HG03457 (cell line): ENCODE results near the gene ADD1.
"Not testable (repeated sequence)": the region's sequence is repeated elsewhere in the genome, so short reads cannot be mapped to it uniquely, and the experiment has no call there.

Source experiments
- ATAC-seq: cut with Tn5 transposase; IDR thresholded peaks from one replicate; pipeline ENCODE4 v1.9.1; 2021; ENCODE audit warnings: moderate number of reproducible peaks; ENCODE audit not compliant: unreplicated experiment

ADD1 gene

DNA sequence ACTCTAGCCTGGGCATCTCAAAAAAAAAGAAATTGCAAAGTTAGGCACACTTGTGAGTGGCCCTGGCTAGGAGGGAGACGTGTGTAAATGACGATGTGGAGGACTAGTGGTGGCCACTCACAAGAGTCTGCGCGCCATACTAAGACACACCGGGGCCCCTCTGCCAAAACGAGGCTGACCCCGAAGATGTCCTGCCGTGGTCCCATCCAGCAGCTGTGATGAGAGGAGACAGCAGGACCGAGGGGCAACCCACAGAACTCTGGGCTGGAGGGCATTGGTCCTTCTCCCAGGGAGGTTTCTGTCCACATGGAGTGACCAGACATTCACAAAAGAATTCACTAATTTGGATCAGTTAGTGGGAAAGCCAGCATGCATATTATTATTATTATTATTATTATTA, 72.1 kb downstream of the ADD1 start:
- no peak for ATAC-seq

DNA sequence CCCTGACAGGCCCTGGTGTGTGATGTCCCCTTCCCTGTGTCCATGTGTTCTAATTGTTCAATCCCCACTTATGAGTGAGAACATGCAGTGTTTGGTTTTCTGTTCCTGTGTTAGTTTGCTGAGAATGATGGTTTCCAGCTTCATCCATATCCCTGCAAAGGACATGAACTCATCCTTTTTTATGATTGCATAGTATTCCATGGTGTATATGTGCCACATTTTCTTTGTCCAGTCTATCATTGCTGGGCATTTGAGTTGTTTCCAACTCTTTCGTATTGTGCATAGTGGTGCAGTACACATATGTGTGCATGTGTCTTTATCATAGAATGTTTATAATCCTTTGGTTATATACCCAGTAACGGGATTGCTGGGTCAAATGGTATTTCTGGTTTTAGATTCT, 73.1 kb downstream of the ADD1 start:
- not testable (repeated sequence) for ATAC-seq

DNA sequence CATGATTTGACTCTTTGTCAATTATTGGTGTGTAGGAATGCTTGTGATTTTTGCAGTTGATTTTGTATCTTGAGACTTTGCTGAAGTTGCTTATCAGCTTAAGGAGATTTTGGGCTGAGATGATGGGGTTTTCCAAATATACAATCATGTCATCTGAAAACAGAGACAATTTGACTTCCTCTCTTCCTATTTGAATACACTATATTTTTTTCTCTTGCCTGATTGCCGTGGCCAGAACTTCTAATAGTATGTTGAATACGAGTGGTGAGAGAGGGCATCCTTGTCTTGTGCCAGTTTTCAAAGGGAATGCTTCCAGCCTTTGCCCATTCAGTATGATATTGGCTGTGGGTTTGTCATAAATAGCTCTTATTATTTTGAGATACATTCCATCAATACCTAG, 74.7 kb downstream of the ADD1 start:
- ATAC-seq, result not testable (repeated sequence)

DNA sequence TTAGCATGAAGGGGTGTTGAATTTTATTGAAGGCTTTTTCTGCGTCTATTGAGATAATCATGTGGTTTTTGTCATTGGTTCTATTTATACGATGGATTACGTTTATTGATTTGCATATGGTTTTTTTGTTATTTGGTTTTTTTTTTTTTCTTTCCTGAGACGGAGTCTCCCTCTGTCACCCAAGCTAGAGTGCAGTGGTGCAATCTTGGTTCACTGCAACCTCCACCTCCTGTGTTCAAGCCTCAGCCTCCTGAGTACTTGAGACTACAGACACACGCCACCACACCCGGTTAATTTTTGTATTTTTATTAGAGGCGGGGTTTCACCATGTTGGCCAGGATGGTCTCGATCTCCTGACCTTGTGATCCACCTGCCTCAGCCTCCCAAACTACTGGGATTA, 75.1 kb downstream of the ADD1 start:
- ATAC-seq, result not testable (repeated sequence)

DNA sequence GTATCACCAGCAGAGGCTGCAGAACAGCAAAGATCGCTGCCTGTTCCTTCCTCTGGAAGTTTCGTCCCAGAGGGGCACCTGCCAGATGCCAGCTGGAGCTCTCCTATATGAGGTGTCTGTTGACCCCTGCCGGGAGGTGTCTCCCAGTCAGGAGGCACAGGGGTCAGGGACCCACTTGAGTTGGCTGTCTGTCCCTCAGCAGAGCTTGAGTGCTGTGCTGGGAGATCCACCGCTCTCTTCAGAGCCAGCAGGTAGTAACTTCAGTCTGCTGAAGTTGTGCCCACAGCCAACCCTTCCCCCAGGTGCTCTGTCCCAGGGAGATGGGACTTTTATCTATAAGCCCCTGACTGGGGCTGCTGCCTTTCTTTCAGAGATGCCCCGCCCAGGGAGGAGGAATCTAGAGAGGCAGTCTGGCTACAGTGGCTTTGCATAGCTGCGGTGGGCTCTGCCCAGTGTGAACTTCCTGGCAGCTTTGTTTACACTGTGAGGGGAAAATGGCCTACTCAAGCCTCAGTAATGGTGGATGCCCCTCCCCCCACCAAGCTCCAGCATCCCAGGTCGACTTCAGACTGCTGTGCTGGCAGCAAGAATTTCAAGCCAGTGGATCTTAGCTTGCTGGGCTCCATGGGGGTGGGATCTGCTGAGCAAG, 78.9 kb downstream of the ADD1 start:
- not testable (repeated sequence) for ATAC-seq

DNA sequence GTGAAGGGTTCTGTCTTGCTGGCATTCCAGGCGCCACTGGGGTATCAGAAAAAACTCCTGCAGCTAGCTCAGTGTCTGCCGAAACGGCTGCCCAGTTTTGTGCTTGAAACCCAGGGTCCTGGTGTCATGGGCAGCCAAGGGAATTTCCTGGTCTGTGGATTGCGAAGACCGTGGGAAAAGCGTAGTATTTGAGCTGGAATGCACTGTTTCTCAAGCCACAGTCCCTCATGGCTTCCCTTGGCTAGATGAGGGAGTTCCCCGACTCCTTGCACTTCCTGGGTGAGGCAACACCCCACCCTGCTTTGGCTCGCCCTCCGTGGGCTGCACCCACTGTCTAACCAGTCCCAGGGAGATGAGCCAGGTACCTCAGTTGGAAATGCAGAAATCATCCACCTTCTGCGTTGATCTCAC, 79.5 kb downstream of the ADD1 start:
- ATAC-seq, result no peak

DNA sequence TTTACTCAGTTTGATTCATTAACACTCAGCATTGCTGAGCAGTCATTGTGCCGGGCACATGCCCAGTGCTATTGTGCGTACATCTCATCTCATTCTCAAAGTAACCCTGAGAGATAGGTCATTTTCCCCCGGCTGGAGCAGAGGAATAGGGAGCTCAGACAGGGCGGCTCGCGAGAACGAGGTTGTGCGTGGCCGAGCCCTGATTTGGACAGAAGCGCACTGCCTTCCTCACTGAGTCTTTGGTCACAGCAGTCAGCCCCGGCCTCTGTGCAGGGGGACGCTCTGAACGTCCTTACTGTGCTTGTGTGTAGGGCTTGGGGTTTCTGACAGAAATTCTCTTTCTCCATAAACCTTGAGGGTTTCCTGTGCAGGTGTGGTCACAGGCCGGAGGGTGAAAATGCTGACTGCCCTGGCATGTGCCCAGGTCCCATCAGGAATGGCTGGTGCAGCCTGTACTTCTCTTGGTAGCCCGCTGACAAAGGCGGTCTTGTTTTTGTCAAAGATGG, 80.1 kb downstream of the ADD1 start:
- ATAC-seq, result no peak

DNA sequence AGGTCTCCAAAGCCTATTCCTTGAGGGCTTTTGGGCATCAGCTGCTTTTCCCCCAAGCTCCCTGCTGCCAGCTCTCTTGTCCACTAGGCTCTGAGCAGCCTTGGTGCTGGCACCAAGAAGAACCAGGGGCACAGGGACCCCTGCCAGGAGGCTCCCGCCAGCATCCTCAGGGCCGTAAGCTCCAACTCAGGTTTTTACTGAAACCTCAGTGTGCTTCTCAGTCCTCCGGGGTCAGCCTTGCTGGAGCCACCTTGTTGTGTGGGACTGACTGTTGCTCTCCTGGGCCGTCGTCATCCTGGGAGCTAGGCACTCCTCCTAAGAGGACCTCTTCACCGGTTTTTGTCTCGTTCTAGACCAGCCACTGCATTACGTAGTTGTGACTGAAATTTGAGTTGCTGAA, 80.6 kb downstream of the ADD1 start:
- no peak for ATAC-seq

DNA sequence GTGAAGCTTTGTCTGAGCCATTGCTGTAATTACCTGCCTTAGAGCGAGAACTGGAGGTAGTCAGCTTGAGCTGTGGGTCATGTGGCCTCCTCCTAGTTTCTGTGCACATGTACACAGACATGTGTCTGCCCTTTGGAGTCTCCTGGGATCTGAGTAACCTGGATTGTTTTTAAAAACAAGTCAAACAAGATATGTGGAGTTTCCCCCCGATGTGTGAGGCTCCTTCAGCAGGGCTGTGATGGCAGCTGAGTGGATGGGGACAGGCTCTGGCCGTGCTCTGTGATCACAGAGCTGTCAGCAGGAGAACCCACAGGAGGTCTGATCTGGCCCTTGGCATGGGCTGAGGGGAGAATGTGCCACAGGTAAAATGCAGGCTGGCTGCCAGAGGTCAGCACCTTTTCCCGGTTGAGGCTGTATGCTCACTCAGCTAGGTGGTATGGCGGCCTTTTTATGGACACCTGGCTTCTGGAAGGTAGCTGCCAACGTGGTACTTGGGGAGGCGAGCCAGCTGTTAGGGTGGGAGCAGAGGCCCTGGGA, 81.2 kb downstream of the ADD1 start:
- ATAC-seq, result no peak

DNA sequence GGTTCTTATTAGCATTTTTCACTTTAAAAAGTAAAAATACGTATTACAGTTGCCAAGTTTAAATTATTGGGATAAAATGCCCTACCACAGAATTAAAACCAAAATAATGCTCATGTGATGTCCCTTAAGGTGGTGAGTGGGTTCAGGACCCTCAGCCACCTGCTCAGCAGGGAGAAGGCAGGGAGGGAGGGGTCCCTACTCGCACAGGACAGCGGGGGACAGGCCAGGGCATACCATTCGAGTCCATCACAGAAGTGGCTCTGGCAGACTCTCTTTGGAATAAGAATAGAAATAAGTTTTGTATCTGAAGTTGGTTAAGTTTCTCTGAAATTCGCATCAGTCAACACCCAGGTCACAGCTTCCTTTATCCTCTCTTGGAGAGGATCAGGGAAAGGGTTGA, 81.9 kb downstream of the ADD1 start:
- ATAC-seq, result no peak

DNA sequence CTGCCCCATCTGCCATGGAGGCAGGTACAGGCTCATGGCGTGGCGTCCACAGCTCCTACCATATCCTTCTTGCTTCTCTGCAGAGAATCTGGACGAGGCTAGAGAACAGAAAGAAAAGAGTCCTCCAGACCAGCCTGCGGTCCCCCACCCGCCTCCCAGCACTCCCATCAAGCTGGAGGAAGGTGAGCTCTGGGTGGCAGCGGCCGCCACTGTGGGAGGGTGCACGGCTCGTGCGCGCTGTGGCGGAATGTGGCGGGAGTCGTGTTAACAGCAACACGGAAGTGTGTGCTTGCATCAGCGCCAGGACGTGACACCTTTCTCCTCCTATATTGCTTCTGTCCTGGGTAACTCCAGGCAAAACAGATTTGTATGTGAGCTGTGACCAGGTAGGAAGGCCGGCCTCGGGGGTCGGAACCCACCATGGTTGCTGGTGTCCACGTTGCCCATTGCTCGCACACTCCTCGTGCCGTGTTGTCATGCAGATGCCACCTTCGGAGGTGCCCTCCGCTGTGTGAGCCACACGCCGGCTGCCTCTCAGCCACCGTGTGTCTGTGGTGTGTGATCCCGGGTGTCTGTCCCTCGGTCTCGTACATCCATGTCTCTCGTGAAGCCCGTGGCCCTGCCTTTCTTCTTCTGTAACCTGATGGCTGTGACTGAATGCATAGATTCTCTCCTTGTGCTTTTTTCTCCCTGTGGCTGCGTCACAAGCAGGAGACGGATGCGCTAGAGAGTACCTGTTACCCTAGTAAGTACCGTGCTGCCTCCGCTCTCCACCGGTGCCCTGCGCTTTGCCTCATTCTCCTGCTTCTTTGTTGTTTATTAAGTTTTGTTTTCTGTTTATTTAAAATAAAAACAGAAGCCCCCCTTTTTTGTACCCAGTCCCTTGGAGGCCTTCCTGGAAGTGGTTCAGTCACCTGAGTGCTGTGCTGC, 82.6 kb downstream of the ADD1 start:
- no peak for ATAC-seq

DNA sequence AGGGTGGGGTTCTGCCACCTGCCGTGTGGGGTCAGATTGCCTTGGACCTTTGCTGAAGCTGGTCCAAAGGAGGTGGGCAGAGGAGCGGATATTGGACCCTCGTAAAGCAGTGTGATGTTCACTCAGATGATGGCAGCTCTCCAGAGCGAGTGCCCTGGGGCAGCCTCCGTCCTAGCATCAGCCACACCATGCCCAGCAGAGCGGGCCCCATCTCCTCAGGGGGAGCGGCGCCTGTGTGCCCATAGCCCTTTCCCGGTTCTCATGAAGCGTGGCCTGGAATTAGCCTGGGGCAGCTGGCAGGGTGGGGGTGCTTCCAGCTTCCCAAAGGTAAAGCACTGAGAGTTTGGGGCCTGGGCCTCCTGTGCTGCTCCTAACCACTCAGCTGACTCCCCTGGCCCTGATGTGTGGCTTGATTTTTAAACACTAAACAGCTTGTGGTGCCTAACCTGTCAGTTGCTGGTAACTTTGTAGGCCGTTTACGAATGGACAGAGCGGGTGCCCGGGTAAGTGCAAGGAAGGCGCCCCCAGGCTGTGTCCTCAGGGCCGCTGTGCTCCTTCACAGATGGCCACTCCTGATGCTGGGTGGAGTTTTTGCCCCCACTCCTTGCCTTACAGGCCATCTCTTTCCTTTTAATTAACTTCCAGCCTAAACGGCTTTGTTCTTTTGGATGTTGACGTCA, 83.5 kb downstream of the ADD1 start:
- ATAC-seq, result no peak

DNA sequence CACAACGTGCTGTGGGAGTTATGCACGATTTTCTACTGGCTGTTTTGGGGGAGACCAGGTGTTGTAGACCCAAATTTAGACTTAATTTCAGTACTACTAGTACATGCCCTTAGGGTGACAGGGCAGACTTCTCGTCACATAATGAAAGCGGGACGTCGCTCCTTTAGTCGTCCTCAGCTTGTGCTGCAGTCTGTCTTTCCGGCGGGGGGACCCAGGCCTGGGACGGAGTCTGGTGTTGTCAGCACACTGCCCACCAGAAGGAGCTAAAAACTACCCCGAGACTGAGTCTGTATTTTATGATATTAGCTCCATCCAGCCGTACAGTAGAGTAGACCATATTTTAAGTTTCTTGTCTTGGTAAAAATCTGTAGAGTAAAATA, 84.0 kb downstream of the ADD1 start:
- no peak for ATAC-seq

DNA sequence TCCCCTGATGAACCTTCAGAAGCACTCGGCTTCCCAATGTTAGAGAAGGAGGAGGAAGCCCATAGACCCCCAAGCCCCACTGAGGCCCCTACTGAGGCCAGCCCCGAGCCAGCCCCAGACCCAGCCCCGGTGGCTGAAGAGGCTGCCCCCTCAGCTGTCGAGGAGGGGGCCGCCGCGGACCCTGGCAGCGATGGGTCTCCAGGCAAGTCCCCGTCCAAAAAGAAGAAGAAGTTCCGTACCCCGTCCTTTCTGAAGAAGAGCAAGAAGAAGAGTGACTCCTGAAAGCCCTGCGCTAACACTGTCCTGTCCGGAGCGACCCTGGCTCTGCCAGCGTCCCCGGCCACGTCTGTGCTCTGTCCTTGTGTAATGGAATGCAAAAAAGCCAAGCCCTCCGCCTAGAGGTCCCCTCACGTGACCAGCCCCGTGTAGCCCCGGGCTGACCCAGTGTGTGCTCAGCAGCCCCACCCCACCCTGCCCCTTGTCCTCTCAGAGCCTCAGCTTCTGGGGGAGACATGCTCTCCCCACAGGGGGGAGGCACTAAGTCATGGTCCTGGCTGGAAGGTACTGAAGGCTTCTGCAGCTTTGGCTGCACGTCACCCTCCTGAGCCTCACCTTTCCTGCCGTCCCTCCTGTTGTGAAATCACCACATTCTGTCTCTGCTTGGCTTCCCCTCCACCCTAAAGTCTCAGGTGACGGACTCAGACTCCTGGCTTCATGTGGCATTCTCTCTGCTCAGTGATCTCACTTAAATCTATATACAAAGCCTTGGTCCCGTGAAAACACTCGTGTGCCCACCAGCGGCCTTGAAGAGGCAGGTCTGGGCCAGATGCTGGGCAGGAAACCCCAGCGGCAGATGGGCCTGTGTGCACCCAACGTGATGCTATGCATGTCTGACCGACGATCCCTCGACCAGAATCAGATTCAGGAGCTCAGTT, 84.9 kb downstream of the ADD1 start:
- ATAC-seq, result no peak

DNA sequence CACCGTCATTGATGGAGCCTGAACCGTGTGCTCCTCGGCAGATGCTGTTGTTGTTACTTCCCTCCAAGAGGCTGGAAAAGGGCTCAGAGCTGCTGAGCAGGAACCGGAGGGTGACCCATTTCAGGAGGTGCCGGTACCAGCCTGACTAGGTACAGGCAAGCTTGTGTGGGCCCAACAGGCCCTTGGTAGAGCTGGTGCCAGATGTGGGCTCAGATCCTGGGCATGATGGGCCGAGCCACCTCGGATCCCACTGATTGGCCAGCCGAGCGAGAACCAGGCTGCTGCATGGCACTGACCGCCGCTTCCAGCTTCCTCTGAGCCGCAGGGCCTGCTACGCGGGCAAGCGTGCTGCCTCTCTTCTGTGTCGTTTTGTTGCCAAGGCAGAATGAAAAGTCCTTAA, 85.8 kb downstream of the ADD1 start:
- no peak for ATAC-seq

DNA sequence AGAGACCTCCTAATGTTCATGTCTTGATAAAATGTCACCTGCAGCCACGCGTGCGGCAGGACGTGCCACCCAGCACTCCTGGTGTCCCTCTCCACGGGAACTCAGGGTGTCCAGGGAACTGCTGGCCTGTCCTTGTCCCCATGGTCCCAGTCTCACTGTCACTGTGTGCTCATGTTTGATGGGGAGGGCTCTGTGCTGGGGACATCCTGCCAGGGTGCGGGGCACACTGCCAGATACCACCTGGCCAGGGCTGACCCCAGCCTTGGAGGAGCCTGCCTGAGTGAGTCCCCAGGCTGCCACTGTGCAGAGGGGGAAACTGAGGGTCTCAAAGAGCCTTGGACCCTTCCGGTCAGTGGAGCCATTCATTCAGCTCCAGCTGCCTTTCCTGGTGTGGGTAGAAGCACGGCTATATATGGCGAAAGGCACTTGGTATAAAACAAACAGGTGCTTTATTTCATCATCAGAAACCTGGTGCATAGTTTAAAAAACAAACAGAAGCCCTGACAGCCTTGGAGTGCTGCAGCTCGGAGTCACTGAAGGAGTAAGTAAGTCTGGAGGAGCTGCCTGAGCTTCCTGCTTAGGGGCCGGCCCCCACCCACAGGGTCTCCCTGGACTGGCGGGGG, 86.6 kb downstream of the ADD1 start:
- no peak for ATAC-seq

DNA sequence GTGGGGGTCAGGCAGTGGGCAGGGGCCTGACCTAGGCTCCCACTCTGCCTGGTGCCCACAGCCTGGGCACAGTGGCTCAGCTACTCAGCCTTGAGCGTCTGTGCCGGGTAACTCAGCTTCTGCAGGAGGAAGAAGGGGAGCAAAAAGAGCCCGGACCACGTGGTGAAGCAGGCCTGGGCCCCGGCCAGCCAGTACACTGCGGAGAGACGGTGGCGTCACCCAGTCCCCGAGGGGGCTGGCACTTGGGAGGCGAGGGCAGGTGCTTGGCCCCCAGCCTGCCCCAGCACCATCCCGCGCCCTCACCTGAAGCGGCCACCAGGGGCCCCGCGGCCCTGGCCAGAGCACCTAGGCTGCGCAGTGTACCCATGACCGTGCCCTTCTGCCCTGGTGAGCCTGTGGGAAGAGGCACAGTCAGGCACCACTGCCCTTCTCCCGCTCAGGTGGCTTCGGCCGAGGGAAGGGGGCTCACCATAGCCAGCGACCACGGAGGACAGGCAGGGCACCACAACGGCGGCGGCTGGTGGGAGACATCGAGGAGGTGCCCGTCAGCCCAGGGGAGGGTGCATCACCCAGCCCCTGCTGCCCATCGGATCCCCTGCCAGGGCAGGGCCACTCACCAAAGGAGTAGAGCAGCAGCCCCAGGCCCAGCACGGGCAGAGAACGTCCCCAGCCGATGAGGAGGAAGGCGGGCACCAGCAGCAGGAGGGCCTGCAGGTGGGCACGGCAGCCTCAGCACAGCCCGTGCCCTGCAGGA, 87.3 kb downstream of the ADD1 start:
- no peak for ATAC-seq

DNA sequence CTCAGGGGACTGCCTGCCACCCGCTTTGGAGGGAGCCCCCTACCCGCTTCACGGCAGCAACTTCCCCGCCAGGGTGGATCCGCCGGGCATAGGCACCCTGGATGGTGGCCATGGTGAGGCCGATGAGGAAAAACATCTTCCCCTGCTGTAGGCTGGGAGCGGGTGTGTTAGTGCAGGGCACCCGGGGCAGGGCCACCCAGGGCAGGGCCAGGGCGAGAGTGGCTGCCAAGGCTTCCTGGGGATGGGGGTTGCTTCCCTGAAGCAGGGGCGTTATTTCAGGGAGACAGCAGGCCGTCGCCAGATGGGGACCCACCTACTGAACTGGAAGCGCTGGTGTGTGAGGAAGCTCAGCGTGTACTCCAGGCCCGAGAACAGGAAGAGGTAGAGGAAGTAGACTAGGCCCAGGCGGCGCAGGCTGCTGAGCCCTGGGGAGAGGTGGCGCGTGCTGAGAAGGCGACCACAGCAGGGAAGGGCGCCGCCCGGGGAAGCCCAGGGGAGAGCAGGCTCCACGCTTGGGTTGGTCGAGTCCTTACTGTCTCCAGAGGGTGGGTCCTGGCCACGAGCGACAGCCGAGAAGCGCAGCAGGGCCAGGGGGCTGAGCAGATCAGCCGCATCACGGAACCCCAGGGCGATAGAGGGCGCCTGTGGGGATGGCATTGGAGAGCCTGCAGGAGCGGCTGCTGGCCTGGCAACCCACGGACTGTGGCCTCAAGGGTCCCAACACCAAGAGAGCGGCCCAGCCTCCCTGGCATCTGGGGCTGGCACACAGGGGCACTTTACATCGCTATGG, 88.1 kb downstream of the ADD1 start:
- no peak for ATAC-seq
